A549 (cell line): ENCODE measurements around the gene PXDC1.

Experiments used
- CBX2 ChIP-seq: fragments of 200-600 bp; sonication (generic); IDR thresholded peaks from 2 replicates; pipeline ENCODE4 v1.6.1; 2016; ENCODE audit warnings: low read depth, mild to moderate bottlenecking, borderline replicate concordance
- CBX8 ChIP-seq: fragments of 200-600 bp; sonication (generic); IDR thresholded peaks from 2 replicates; pipeline ENCODE4 v1.6.1; 2016
- CEBPB ChIP-seq, 2 experiments: fragments of >200 bp in 1 of 2; sonication (Bioruptor Twin) in 1 of 2; formaldehyde crosslinking in 1 of 2; IDR thresholded peaks; 2 replicates each; pipeline ENCODE4 v1.6.1; 2012 to 2016
- CHD2 ChIP-seq: fragments of 150-350 bp; IDR thresholded peaks from 2 replicates; pipeline ENCODE4 v1.6.1; 2014; ENCODE audit warnings: low read length; ENCODE audit not compliant: partially characterized antibody
- EP300 ChIP-seq, 2 experiments: fragments of >200 bp; sonication (Bioruptor Twin); formaldehyde crosslinking; IDR thresholded peaks; 2 replicates in 1 of 2; 3 replicates in 1 of 2; pipeline ENCODE4 v1.6.1; 2016 to 2017
- HDAC2 ChIP-seq: fragments of 200-600 bp; sonication (generic); IDR thresholded peaks from 2 replicates; pipeline ENCODE4 v1.6.1; 2016
- JUNB ChIP-seq: fragments of >200 bp; sonication (Bioruptor Twin); formaldehyde crosslinking; IDR thresholded peaks from 2 replicates; pipeline ENCODE4 v1.6.1; 2016
- POLR2A ChIP-seq: IDR thresholded peaks from 2 replicates; pipeline ENCODE4 v1.6.1; 2012; ENCODE audit warnings: mild to moderate bottlenecking, low read length
- RAD21 ChIP-seq, 2 experiments: fragments of >200 bp in 1 of 2; sonication (Bioruptor Twin) in 1 of 2; formaldehyde crosslinking in 1 of 2; IDR thresholded peaks in 1 of 2; conservative IDR thresholded peaks in 1 of 2; 2 replicates in 1 of 2; 3 replicates in 1 of 2; pipeline ENCODE4 v1.6.1; 2012 to 2018; ENCODE audit warnings: inconsistent platforms in 1 of 2
- TF ChIP-seq, protein P1 (sequence below): fragments of >200 bp; sonication (Bioruptor Twin); formaldehyde crosslinking; IDR thresholded peaks from 3 replicates; pipeline ENCODE4 v1.5.1; 2016

DNA sequence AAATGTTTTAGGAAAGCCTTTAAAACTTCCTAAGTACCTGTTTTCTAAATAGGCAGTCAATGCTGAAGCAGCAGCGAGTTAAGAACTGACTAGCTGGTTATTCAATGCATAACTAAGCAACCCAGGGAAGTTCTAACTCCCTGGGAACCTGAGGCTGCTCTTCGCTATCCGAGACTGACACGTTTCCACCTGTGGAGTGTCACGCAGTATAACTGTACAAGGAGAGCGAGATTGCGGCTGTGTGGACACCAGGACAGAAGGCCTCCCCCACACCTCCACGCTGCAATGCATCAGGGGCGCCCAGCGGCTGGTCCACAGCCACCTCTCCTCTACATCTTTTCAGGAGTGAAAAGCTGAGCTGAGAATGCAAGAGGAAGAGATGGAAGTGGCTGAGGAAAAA, 8.0 kb downstream of the PXDC1 start:
- TF ChIP-seq, protein P1, sequence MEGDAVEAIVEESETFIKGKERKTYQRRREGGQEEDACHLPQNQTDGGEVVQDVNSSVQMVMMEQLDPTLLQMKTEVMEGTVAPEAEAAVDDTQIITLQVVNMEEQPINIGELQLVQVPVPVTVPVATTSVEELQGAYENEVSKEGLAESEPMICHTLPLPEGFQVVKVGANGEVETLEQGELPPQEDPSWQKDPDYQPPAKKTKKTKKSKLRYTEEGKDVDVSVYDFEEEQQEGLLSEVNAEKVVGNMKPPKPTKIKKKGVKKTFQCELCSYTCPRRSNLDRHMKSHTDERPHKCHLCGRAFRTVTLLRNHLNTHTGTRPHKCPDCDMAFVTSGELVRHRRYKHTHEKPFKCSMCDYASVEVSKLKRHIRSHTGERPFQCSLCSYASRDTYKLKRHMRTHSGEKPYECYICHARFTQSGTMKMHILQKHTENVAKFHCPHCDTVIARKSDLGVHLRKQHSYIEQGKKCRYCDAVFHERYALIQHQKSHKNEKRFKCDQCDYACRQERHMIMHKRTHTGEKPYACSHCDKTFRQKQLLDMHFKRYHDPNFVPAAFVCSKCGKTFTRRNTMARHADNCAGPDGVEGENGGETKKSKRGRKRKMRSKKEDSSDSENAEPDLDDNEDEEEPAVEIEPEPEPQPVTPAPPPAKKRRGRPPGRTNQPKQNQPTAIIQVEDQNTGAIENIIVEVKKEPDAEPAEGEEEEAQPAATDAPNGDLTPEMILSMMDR, result no peak
- TF ChIP-seq CBX2, result no peak
- no peak for TF ChIP-seq RAD21 (conservative IDR thresholded peaks at IDR 0.05 in 1 of 2, IDR thresholded peaks at IDR 0.05 in 1 of 2)
- no peak for TF ChIP-seq POLR2A
- TF ChIP-seq CHD2, result no peak
- no peak for TF ChIP-seq CBX8
- no peak for TF ChIP-seq CEBPB (IDR thresholded peaks at IDR 0.05)
- TF ChIP-seq HDAC2, result no peak
- no peak for TF ChIP-seq JUNB
- TF ChIP-seq EP300 (IDR thresholded peaks at IDR 0.05), result no peak
